Upper lobe of left lung (tissue), 4 donors: ENCODE data around the gene PAQR5.

Experiments
- POLR2A ChIP-seq, 4 donors: fragments of 450-650 bp; IDR thresholded peaks; one replicate each; pipeline ENCODE4 v1.5.1; 2016 to 2017; ENCODE audit warnings: antibody characterized with exemption in 4 of 4, mild to moderate bottlenecking in 2 of 4
- TF ChIP-seq, protein P1 (sequence below), 6 experiments: fragments of 450-650 bp in 4 of 6; fragments of 200-600 bp in 2 of 6; sonication (generic) in 2 of 6; IDR thresholded peaks; one replicate each; pipeline ENCODE4 v1.5.1; 2016 to 2019; ENCODE audit warnings: antibody characterized with exemption in 6 of 6

DNA sequence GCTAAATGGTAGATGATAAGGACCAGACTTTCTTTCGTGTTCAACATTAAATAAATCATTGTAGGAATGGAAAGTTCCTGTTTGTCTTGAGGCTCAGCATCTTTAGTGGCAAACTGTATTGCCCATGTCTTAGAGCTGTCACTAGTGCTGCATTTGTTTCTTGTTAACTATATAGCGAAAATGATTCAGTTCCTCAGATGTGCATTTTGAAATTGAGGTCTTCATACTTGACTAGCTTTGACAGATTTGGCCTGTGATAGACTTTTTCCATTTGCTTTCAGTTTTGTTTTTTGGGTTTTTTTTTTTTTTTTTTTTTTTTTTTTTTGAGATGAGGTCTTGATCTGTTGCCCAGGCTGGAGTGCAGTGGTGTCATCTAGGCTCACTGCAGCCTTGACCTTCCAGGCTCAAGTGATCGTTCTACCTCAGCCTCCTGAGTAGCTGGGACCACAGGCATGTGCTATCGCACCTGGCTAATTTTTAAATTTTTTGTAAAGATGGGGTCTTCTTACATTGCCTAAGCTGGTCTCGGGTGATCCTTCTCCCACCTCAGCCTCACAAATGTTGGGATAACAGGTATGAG lies 144.4 kb downstream of the PAQR5 start:
- no peak for TF ChIP-seq POLR2A (IDR thresholded peaks at IDR 0.05)
- TF ChIP-seq, protein P1, sequence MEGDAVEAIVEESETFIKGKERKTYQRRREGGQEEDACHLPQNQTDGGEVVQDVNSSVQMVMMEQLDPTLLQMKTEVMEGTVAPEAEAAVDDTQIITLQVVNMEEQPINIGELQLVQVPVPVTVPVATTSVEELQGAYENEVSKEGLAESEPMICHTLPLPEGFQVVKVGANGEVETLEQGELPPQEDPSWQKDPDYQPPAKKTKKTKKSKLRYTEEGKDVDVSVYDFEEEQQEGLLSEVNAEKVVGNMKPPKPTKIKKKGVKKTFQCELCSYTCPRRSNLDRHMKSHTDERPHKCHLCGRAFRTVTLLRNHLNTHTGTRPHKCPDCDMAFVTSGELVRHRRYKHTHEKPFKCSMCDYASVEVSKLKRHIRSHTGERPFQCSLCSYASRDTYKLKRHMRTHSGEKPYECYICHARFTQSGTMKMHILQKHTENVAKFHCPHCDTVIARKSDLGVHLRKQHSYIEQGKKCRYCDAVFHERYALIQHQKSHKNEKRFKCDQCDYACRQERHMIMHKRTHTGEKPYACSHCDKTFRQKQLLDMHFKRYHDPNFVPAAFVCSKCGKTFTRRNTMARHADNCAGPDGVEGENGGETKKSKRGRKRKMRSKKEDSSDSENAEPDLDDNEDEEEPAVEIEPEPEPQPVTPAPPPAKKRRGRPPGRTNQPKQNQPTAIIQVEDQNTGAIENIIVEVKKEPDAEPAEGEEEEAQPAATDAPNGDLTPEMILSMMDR (IDR thresholded peaks at IDR 0.05): no peak
